Measurements from ENCODE around the gene MACROD2.

Gene MACROD2

GRCh38 chr20:14582855-14583254, 587.5 kb downstream of the MACROD2 start:
- ATAC-seq: no peak
- TF ChIP-seq ZFP3 (CRISPR knock-in tag; IDR thresholded peaks at IDR 0.05) (no peak), PATZ1 (CRISPR knock-in tag; IDR thresholded peaks at IDR 0.05; ENCODE audit: borderline replicate concordance) (no peak), POU6F1 (CRISPR knock-in tag; IDR thresholded peaks at IDR 0.05; ENCODE audit: borderline replicate concordance, low read depth) (no peak), TOX (CRISPR knock-in tag; IDR thresholded peaks at IDR 0.05; ENCODE audit: borderline replicate concordance) (no peak), SNAI2 (CRISPR knock-in tag; IDR thresholded peaks at IDR 0.05) (no peak), TSHZ2 (CRISPR knock-in tag; IDR thresholded peaks at IDR 0.05) (no peak), ZNF8 (CRISPR knock-in tag; IDR thresholded peaks at IDR 0.05) (no peak), OSR1 (CRISPR knock-in tag; IDR thresholded peaks at IDR 0.05) (no peak), BACH2 (CRISPR knock-in tag; IDR thresholded peaks at IDR 0.05; ENCODE audit: borderline replicate concordance) (no peak), GLIS3 (CRISPR knock-in tag; IDR thresholded peaks at IDR 0.05) (no peak)

GRCh38 chr20:14583413-14583812, 588.1 kb downstream of the MACROD2 start:
- TF ChIP-seq SNAI2 (CRISPR knock-in tag; IDR thresholded peaks at IDR 0.05) (no peak), OSR1 (CRISPR knock-in tag; IDR thresholded peaks at IDR 0.05) (no peak), CREB5 (CRISPR knock-in tag; IDR thresholded peaks at IDR 0.05; ENCODE audit: low read depth) (no peak), GLIS3 (CRISPR knock-in tag; IDR thresholded peaks at IDR 0.05) (no peak), ISL1 (CRISPR knock-in tag; IDR thresholded peaks at IDR 0.05) (0 out of 2 replicates have a peak, but pooled peaks have one; percentile 46), TSHZ2 (CRISPR knock-in tag; IDR thresholded peaks at IDR 0.05) (no peak), BACH2 (CRISPR knock-in tag; IDR thresholded peaks at IDR 0.05; ENCODE audit: borderline replicate concordance) (no peak), RARB (CRISPR knock-in tag; IDR thresholded peaks at IDR 0.05) (no peak), ARNTL (CRISPR knock-in tag; IDR thresholded peaks at IDR 0.05; ENCODE audit: borderline replicate concordance, low read depth) (no peak), TOX (CRISPR knock-in tag; IDR thresholded peaks at IDR 0.05; ENCODE audit: borderline replicate concordance) (peak; percentile 45; the same call in 1 of the 2 replicates), POU6F1 (CRISPR knock-in tag; IDR thresholded peaks at IDR 0.05; ENCODE audit: borderline replicate concordance, low read depth) (no peak), ZNF70 (CRISPR knock-in tag; IDR thresholded peaks at IDR 0.05) (no peak), PATZ1 (CRISPR knock-in tag; IDR thresholded peaks at IDR 0.05; ENCODE audit: borderline replicate concordance) (no peak)

More at GRCh38 chr20:14583413-14583812, 588.1 kb downstream of the MACROD2 start:
- ATAC-seq: peak; percentile 50
